ENCODE data around the gene GBF1.

DNA sequence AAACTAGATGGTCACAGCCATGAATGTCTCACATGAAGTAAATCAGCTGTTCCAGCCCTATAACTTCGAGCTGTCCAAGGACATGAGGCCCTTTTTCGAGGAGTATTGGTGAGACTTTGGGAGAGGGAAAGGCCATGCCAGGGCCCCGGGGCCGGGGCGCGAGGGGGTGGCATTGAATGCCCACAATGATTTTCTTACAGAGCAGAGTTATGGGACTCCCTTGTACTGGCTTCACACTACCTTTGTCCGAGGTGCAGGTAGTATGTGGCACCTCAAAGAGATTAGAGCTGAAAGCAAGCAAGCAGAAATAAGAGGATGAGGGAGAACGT, 18.8 kb upstream of the GBF1 start:
- TF ChIP-seq, protein P1, sequence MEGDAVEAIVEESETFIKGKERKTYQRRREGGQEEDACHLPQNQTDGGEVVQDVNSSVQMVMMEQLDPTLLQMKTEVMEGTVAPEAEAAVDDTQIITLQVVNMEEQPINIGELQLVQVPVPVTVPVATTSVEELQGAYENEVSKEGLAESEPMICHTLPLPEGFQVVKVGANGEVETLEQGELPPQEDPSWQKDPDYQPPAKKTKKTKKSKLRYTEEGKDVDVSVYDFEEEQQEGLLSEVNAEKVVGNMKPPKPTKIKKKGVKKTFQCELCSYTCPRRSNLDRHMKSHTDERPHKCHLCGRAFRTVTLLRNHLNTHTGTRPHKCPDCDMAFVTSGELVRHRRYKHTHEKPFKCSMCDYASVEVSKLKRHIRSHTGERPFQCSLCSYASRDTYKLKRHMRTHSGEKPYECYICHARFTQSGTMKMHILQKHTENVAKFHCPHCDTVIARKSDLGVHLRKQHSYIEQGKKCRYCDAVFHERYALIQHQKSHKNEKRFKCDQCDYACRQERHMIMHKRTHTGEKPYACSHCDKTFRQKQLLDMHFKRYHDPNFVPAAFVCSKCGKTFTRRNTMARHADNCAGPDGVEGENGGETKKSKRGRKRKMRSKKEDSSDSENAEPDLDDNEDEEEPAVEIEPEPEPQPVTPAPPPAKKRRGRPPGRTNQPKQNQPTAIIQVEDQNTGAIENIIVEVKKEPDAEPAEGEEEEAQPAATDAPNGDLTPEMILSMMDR (IDR thresholded peaks at IDR 0.05 in 4 of 5, conservative IDR thresholded peaks at IDR 0.05 in 1 of 5): no peak
- TF ChIP-seq POLR2A (IDR thresholded peaks at IDR 0.05): no peak

Data from gastrocnemius medialis (tissue), 4 donors.